ENCODE data around the gene ANLN. TPM values are rescaled to one million over a fixed set of nuclear protein-coding genes. Genes with fewer than 3 reads are reported as not detected.
"Not testable (repeated sequence)": the region's sequence is repeated elsewhere in the genome, so short reads cannot be mapped to it uniquely, and the experiment has no call there.

Gene ANLN
- polyA plus RNA-seq, 1 experiment = 34.0 TPM

- peaks cover 3% of the 10 kb centered on the region for H3K27me3 ChIP-seq (ENCODE audit: control insufficient read depth, insufficient read depth, low read length)
- CTCF ChIA-PET = interaction anchor here (1.1 to 8.4 kb wide), 3 partner anchors 51 to 476 kb away, joined by 3 to 282 read pairs (median 4); no protein-coding TSS in a partner anchor
- POLR2A ChIA-PET = no interaction called here
- no peak overlapping the region for H3K4me3 ChIP-seq (ENCODE audit: low read depth, low read length)
- no peaks in the 10 kb centered on the region for H3K9me3 ChIP-seq (ENCODE audit: control insufficient read depth, insufficient read depth, low read length)
- no peak for TF ChIP-seq CTCF (IDR thresholded peaks at IDR 0.05; ENCODE audit: low read depth, low read length)
- H3K27ac ChIP-seq (ENCODE audit: low read depth, low read length) = no peak overlapping the region
- DNase-seq (ENCODE audit: low read depth, low spot score) = no peak
Measured at GRCh38 chr7:36491317-36491716, 101.7 kb downstream of the ANLN start.

- no peak for TF ChIP-seq CTCF (IDR thresholded peaks at IDR 0.05; ENCODE audit: low read depth, low read length)
- ChIA-PET CTCF (interaction anchor here (1.5 kb wide), 1 partner anchor 9 kb away, joined by 12 read pairs; no protein-coding TSS in a partner anchor), POLR2A (no interaction called here)
- Histone ChIP-seq H3K9me3 (ENCODE audit: control insufficient read depth, insufficient read depth, low read length) (no peaks in the 10 kb centered on the region), H3K27me3 (ENCODE audit: control insufficient read depth, insufficient read depth, low read length) (peaks cover 6% of the 10 kb centered on the region), H3K4me3 (ENCODE audit: low read depth, low read length) (no peak overlapping the region), H3K27ac (ENCODE audit: low read depth, low read length) (no peak overlapping the region)
- DNase-seq (ENCODE audit: low read depth, low spot score) = no peak
Measured at GRCh38 chr7:36496576-36496975, 106.9 kb downstream of the ANLN start.

- POLR2A ChIA-PET; H3K4me3 ChIP-seq (ENCODE audit: low read depth, low read length); H3K9me3 ChIP-seq (ENCODE audit: control insufficient read depth, insufficient read depth, low read length); H3K27me3 ChIP-seq (ENCODE audit: control insufficient read depth, insufficient read depth, low read length); H3K27ac ChIP-seq (ENCODE audit: low read depth, low read length); DNase-seq (ENCODE audit: low read depth, low spot score): not testable (repeated sequence)
- CTCF ChIA-PET = interaction anchor here (1.5 kb wide), 1 partner anchor 10 kb away, joined by 12 read pairs; no protein-coding TSS in a partner anchor
Measured at GRCh38 chr7:36497176-36497575, 107.5 kb downstream of the ANLN start.

GRCh38 chr7:36497775-36498174, 108.1 kb downstream of the ANLN start:
- no peak for DNase-seq (ENCODE audit: low read depth, low spot score)
- TF ChIP-seq CTCF (IDR thresholded peaks at IDR 0.05; ENCODE audit: low read depth, low read length) = no peak
- no peaks in the 10 kb centered on the region for H3K9me3 ChIP-seq (ENCODE audit: control insufficient read depth, insufficient read depth, low read length)
- CTCF ChIA-PET = interaction anchor here (1.4 to 1.5 kb wide), 3 partner anchors 10 to 173 kb away, joined by 4 to 12 read pairs (median 5); no protein-coding TSS in a partner anchor
- no peak overlapping the region for H3K4me3 ChIP-seq (ENCODE audit: low read depth, low read length)
- H3K27ac ChIP-seq (ENCODE audit: low read depth, low read length) = no peak overlapping the region
- H3K27me3 ChIP-seq (ENCODE audit: control insufficient read depth, insufficient read depth, low read length) = peaks cover 2% of the 10 kb centered on the region
- POLR2A ChIA-PET = no interaction called here

Other genes with a start within 250 kb of the ANLN start
- gene EEPD1, start 236.6 kb upstream of the ANLN start, polyA plus RNA-seq (2011; rRNA removed) = 21.1 and 22.7 TPM in 2 replicates